WTC11 (cell line): Measurements from ENCODE around the gene COG5.

Experiments used
- CREB1 ChIP-seq: sonication (generic); formaldehyde crosslinking; IDR thresholded peaks from 2 replicates; pipeline ENCODE4 v1.8.0; 2023; ENCODE audit warnings: mild to moderate bottlenecking, missing genetic modification reagents
- CTCF ChIP-seq: fragments of 200-600 bp; IDR thresholded peaks from 2 replicates; pipeline ENCODE4 v1.8.0; 2022; ENCODE audit warnings: antibody characterized with exemption
- E2F4 ChIP-seq: sonication (generic); formaldehyde crosslinking; IDR thresholded peaks from 2 replicates; pipeline ENCODE4 v1.8.1; 2022; ENCODE audit warnings: low read depth, mild to moderate bottlenecking, moderate library complexity, missing genetic modification reagents, borderline replicate concordance
- GABPB1 ChIP-seq: sonication (generic); formaldehyde crosslinking; IDR thresholded peaks from 2 replicates; pipeline ENCODE4 v1.8.1; 2023; ENCODE audit warnings: mild to moderate bottlenecking, missing genetic modification reagents
- GTF2I ChIP-seq: fragments of 250-450 bp; sonication (Bioruptor Pico); conservative IDR thresholded peaks from 2 replicates; pipeline ENCODE4 v1.4.0; 2021; ENCODE audit warnings: mild to moderate bottlenecking
- JUN ChIP-seq: sonication (generic); formaldehyde crosslinking; IDR thresholded peaks from 2 replicates; pipeline ENCODE4 v1.8.0; 2023; ENCODE audit warnings: mild to moderate bottlenecking, missing genetic modification reagents
- KAT7 ChIP-seq: sonication (generic); formaldehyde crosslinking; IDR thresholded peaks from 2 replicates; pipeline ENCODE4 v1.8.1; 2023; ENCODE audit warnings: missing genetic modification reagents, mild to moderate bottlenecking, borderline replicate concordance
- MXD4 ChIP-seq: fragments of 250-450 bp; sonication (Bioruptor Pico); IDR thresholded peaks from 2 replicates; pipeline ENCODE4 v1.8.0; 2021; ENCODE audit warnings: mild to moderate bottlenecking, moderate library complexity, borderline replicate concordance
- NR1H2 ChIP-seq: sonication (generic); formaldehyde crosslinking; IDR thresholded peaks from 2 replicates; pipeline ENCODE4 v1.9.0; 2021; ENCODE audit warnings: mild to moderate bottlenecking, moderate library complexity, missing genetic modification reagents
- USF2 ChIP-seq: sonication (generic); formaldehyde crosslinking; IDR thresholded peaks from 2 replicates; pipeline ENCODE4 v1.8.1; 2023; ENCODE audit warnings: mild to moderate bottlenecking, missing genetic modification reagents, moderate library complexity
- ZBTB43 ChIP-seq: sonication (generic); formaldehyde crosslinking; IDR thresholded peaks from 2 replicates; pipeline ENCODE4 v1.8.1; 2023; ENCODE audit warnings: mild to moderate bottlenecking, missing genetic modification reagents
- ZNF317 ChIP-seq: sonication (generic); formaldehyde crosslinking; IDR thresholded peaks from 2 replicates; pipeline ENCODE4 v1.8.1; 2023; ENCODE audit warnings: low read depth, mild to moderate bottlenecking, moderate library complexity, missing genetic modification reagents, borderline replicate concordance
- ZNF396 ChIP-seq: fragments of 250-450 bp; sonication (Bioruptor Pico); IDR thresholded peaks from 2 replicates; pipeline ENCODE4 v1.8.0; 2021; ENCODE audit warnings: mild to moderate bottlenecking, moderate library complexity, borderline replicate concordance
- ZNF512 ChIP-seq: sonication (generic); formaldehyde crosslinking; IDR thresholded peaks from 2 replicates; pipeline ENCODE4 v1.8.1; 2022; ENCODE audit warnings: missing genetic modification reagents, borderline replicate concordance

- TF ChIP-seq GTF2I (CRISPR knock-in tag) (no peak), ZNF512 (CRISPR knock-in tag) (no peak), ZNF396 (no peak), ZNF317 (CRISPR knock-in tag) (no peak), CTCF (peak; percentile 32; the same call in 1 of the 2 replicates), USF2 (CRISPR knock-in tag) (no peak), MXD4 (CRISPR knock-in tag) (no peak), KAT7 (CRISPR knock-in tag) (no peak), ZBTB43 (CRISPR knock-in tag) (no peak), E2F4 (CRISPR knock-in tag) (no peak), JUN (CRISPR knock-in tag) (no peak), GABPB1 (no peak), NR1H2 (no peak), CREB1 (CRISPR knock-in tag) (no peak)
Measured at GRCh38 chr7:107463139-107464078, 100.3 kb downstream of the COG5 start.
